IMR-90 (cell line): Measurements from ENCODE around the gene PPP1R12B.

Experiments used
- BHLHE40 ChIP-seq: fragments of 150-350 bp; IDR thresholded peaks from 2 replicates; pipeline ENCODE4 v1.6.1; 2016; ENCODE audit warnings: mild to moderate bottlenecking, low read depth, low read length
- CTCF ChIP-seq: conservative IDR thresholded peaks from 2 replicates; pipeline ENCODE4 v1.5.1; 2012; ENCODE audit warnings: mild to moderate bottlenecking, low read depth, low read length, improper control_type of control experiment
- FOS ChIP-seq: fragments of 150-350 bp; IDR thresholded peaks from 2 replicates; pipeline ENCODE4 v1.6.1; 2016; ENCODE audit warnings: low read depth, low read length
- MAZ ChIP-seq: IDR thresholded peaks from 2 replicates; pipeline ENCODE4 v1.6.1; 2012; ENCODE audit warnings: low read depth, mild to moderate bottlenecking, low read length, improper control_type of control experiment, moderate library complexity, borderline replicate concordance
- POLR2A ChIP-seq: IDR thresholded peaks from 2 replicates; pipeline ENCODE4 v1.6.1; 2012; ENCODE audit warnings: mild to moderate bottlenecking, low read depth, low read length
- RCOR1 ChIP-seq: IDR thresholded peaks from 2 replicates; pipeline ENCODE4 v1.6.1; 2012; ENCODE audit warnings: mild to moderate bottlenecking, low read length, improper control_type of control experiment; ENCODE audit not compliant: insufficient replicate concordance
- RFX5 ChIP-seq: IDR thresholded peaks from 2 replicates; pipeline ENCODE4 v1.8.0; 2012; ENCODE audit warnings: low read depth, mild to moderate bottlenecking, low read length, moderate library complexity
- SMC3 ChIP-seq: fragments of 150-350 bp; IDR thresholded peaks from 2 replicates; pipeline ENCODE4 v1.6.1; 2016; ENCODE audit warnings: low read depth, mild to moderate bottlenecking, antibody characterized with exemption, low read length, moderate library complexity
- USF2 ChIP-seq: fragments of 150-350 bp; IDR thresholded peaks from 2 replicates; pipeline ENCODE4 v1.6.1; 2017; ENCODE audit warnings: mild to moderate bottlenecking, antibody characterized with exemption, low read length, low read depth

GRCh38 chr1:202623075-202623474 lies 274.6 kb downstream of the PPP1R12B start:
- TF ChIP-seq SMC3, result no peak
- TF ChIP-seq MAZ, result no peak; the same call in 1 of the 2 replicates
- TF ChIP-seq CTCF, result no peak
- TF ChIP-seq POLR2A, result no peak
- TF ChIP-seq BHLHE40, result no peak
- no peak for TF ChIP-seq RCOR1
- TF ChIP-seq FOS, result no peak
- no peak for TF ChIP-seq USF2
- TF ChIP-seq RFX5, result no peak
